Measurements from ENCODE around the gene PUM2.
A peak's percentile ranks its signal among the peaks of the same experiment; 100 is the strongest.

Gene PUM2

GRCh38 chr2:20216130-20217025 is 134.3 kb downstream of the PUM2 start:
- TF ChIP-seq POLR2AphosphoS5 (IDR thresholded peaks at IDR 0.05; ENCODE audit: low read depth, low read length): no peak
- TF ChIP-seq TAF1 (IDR thresholded peaks at IDR 0.05; ENCODE audit: borderline replicate concordance, low read depth, low read length): no peak
- no peak for TF ChIP-seq POLR2A (IDR thresholded peaks at IDR 0.05; ENCODE audit: low read depth, low read length)
- FAIRE-seq: no peak
- no peak for DNase-seq (ENCODE audit: insufficient read length)

- FAIRE-seq (peak; percentile 27), DNase-seq (ENCODE audit: insufficient read length) (no peak)
- TF ChIP-seq POLR2A (IDR thresholded peaks at IDR 0.05; ENCODE audit: low read depth, low read length): no peak
- no peak for TF ChIP-seq TAF1 (IDR thresholded peaks at IDR 0.05; ENCODE audit: borderline replicate concordance, low read depth, low read length)
- no peak for TF ChIP-seq POLR2AphosphoS5 (IDR thresholded peaks at IDR 0.05; ENCODE audit: low read depth, low read length)
Observed at GRCh38 chr2:20215183-20216040, 135.2 kb downstream of the PUM2 start.

- FAIRE-seq (peak; percentile 73), DNase-seq (ENCODE audit: insufficient read length) (no peak)
- no peak for TF ChIP-seq TAF1 (IDR thresholded peaks at IDR 0.05; ENCODE audit: borderline replicate concordance, low read depth, low read length)
- no peak for TF ChIP-seq POLR2AphosphoS5 (IDR thresholded peaks at IDR 0.05; ENCODE audit: low read depth, low read length)
- TF ChIP-seq POLR2A (IDR thresholded peaks at IDR 0.05; ENCODE audit: low read depth, low read length): no peak
Observed at GRCh38 chr2:20214566-20215182, 136.0 kb downstream of the PUM2 start.

- DNase-seq (ENCODE audit: insufficient read length) (no peak), FAIRE-seq (peak; percentile 74)
Observed at GRCh38 chr2:20213651-20214565, 136.7 kb downstream of the PUM2 start.

GRCh38 chr2:20212871-20213503 is 137.7 kb downstream of the PUM2 start:
- no peak for FAIRE-seq
- TF ChIP-seq POLR2A (IDR thresholded peaks at IDR 0.05; ENCODE audit: low read depth, low read length) (no peak; the same call in 1 of the 2 replicates), POLR2AphosphoS5 (IDR thresholded peaks at IDR 0.05; ENCODE audit: low read depth, low read length) (no peak), TAF1 (IDR thresholded peaks at IDR 0.05; ENCODE audit: borderline replicate concordance, low read depth, low read length) (no peak)

More at GRCh38 chr2:20213651-20214565, 136.7 kb downstream of the PUM2 start:
- TF ChIP-seq POLR2A (IDR thresholded peaks at IDR 0.05; ENCODE audit: low read depth, low read length): no peak
- TF ChIP-seq POLR2AphosphoS5 (IDR thresholded peaks at IDR 0.05; ENCODE audit: low read depth, low read length): no peak; the same call in 1 of the 2 replicates
- TF ChIP-seq TAF1 (IDR thresholded peaks at IDR 0.05; ENCODE audit: borderline replicate concordance, low read depth, low read length): no peak

GRCh38 chr2:20212459-20212870 is 138.2 kb downstream of the PUM2 start:
- peak; percentile 97 for FAIRE-seq
- peak; percentile 78 for DNase-seq (ENCODE audit: insufficient read length)
- peak; percentile 88 for TF ChIP-seq POLR2A (IDR thresholded peaks at IDR 0.05; ENCODE audit: low read depth, low read length)
- TF ChIP-seq TAF1 (IDR thresholded peaks at IDR 0.05; ENCODE audit: borderline replicate concordance, low read depth, low read length): peak; percentile 70; the same call in 1 of the 2 replicates
- TF ChIP-seq POLR2AphosphoS5 (IDR thresholded peaks at IDR 0.05; ENCODE audit: low read depth, low read length): peak; percentile 70; the same call in 1 of the 2 replicates

More at GRCh38 chr2:20212871-20213503, 137.7 kb downstream of the PUM2 start:
- DNase-seq (ENCODE audit: insufficient read length): no peak

GRCh38 chr2:20211860-20212458 is 138.7 kb downstream of the PUM2 start:
- FAIRE-seq (no peak), DNase-seq (ENCODE audit: insufficient read length) (no peak)
- TF ChIP-seq POLR2AphosphoS5 (IDR thresholded peaks at IDR 0.05; ENCODE audit: low read depth, low read length) (no peak), TAF1 (IDR thresholded peaks at IDR 0.05; ENCODE audit: borderline replicate concordance, low read depth, low read length) (no peak), POLR2A (IDR thresholded peaks at IDR 0.05; ENCODE audit: low read depth, low read length) (no peak)

- TF ChIP-seq TAF1 (IDR thresholded peaks at IDR 0.05; ENCODE audit: borderline replicate concordance, low read depth, low read length) (no peak), POLR2A (IDR thresholded peaks at IDR 0.05; ENCODE audit: low read depth, low read length) (no peak), POLR2AphosphoS5 (IDR thresholded peaks at IDR 0.05; ENCODE audit: low read depth, low read length) (no peak)
- FAIRE-seq (no peak), DNase-seq (ENCODE audit: insufficient read length) (no peak)
Observed at GRCh38 chr2:20211420-20211819, 139.2 kb downstream of the PUM2 start.

GRCh38 chr2:20210462-20210861 is 140.2 kb downstream of the PUM2 start:
- TF ChIP-seq TAF1 (IDR thresholded peaks at IDR 0.05; ENCODE audit: borderline replicate concordance, low read depth, low read length) (no peak), POLR2AphosphoS5 (IDR thresholded peaks at IDR 0.05; ENCODE audit: low read depth, low read length) (no peak), POLR2A (IDR thresholded peaks at IDR 0.05; ENCODE audit: low read depth, low read length) (no peak)
- FAIRE-seq: no peak
- no peak for DNase-seq (ENCODE audit: insufficient read length)

All from GM12892 (cell line).